Mesendoderm (in vitro differentiated cells): ENCODE results near the gene PEAR1.

ENCODE experiments used
- DNase-seq: peaks from one replicate; pipeline ENCODE4 v3.0.0; 2013
- H2AK5ac ChIP-seq: 2 replicates; pipeline ENCODE4 v1.6.1; 2013; ENCODE audit warnings: low read length, inconsistent platforms
- H2BK120ac ChIP-seq: 2 replicates; pipeline ENCODE4 v1.6.1; 2013; ENCODE audit warnings: low read depth, mild to moderate bottlenecking, low read length, moderate library complexity, mixed read lengths
- H2BK15ac ChIP-seq: replicated peaks from 2 replicates; pipeline ENCODE4 v1.6.1; 2013; ENCODE audit warnings: low read depth, mild to moderate bottlenecking, moderate library complexity
- H2BK5ac ChIP-seq: 2 replicates; pipeline ENCODE4 v1.6.1; 2013; ENCODE audit warnings: low read length, inconsistent platforms
- H3K18ac ChIP-seq: 2 replicates; pipeline ENCODE4 v1.6.1; 2013; ENCODE audit warnings: mild to moderate bottlenecking, low read length, mixed read lengths
- H3K23ac ChIP-seq: one replicate; pipeline ENCODE4 v1.6.1; 2013; ENCODE audit warnings: low read length
- H3K27ac ChIP-seq: 2 replicates; pipeline ENCODE4 v1.5.1; 2013; ENCODE audit warnings: low read depth, mild to moderate bottlenecking, inconsistent platforms, low read length, moderate library complexity
- H3K27me3 ChIP-seq: 2 replicates; pipeline ENCODE4 v1.6.1; 2013; ENCODE audit warnings: low read length, control low read depth, mild to moderate bottlenecking, inconsistent platforms; ENCODE audit not compliant: insufficient read depth, poor library complexity
- H3K36me3 ChIP-seq: 2 replicates; pipeline ENCODE4 v1.6.1; 2013; ENCODE audit warnings: low read length, inconsistent platforms; ENCODE audit not compliant: control insufficient read depth, insufficient read depth
- H3K4ac ChIP-seq: one replicate; pipeline ENCODE4 v1.6.1; 2013; ENCODE audit warnings: low read depth, mild to moderate bottlenecking, low read length, moderate library complexity
- H3K4me1 ChIP-seq: 2 replicates; pipeline ENCODE4 v1.6.1; 2013; ENCODE audit warnings: low read depth, low read length, inconsistent platforms; ENCODE audit not compliant: control insufficient read depth
- H3K4me2 ChIP-seq: 2 replicates; pipeline ENCODE4 v1.6.1; 2013; ENCODE audit warnings: low read length
- H3K4me3 ChIP-seq: 2 replicates; pipeline ENCODE4 v1.5.1; 2013; ENCODE audit warnings: mild to moderate bottlenecking, low read length
- H3K56ac ChIP-seq: one replicate; pipeline ENCODE4 v1.6.1; 2013; ENCODE audit warnings: low read length
- H3K79me1 ChIP-seq: 2 replicates; pipeline ENCODE4 v1.6.1; 2013; ENCODE audit warnings: low read length, inconsistent platforms
- H3K79me2 ChIP-seq: 2 replicates; pipeline ENCODE4 v1.6.1; 2013; ENCODE audit warnings: mild to moderate bottlenecking, low read length; ENCODE audit not compliant: control insufficient read depth, insufficient read depth
- H3K9ac ChIP-seq: 2 replicates; pipeline ENCODE4 v1.6.1; 2013; ENCODE audit warnings: low read length, inconsistent platforms
- H4K5ac ChIP-seq: one replicate; pipeline ENCODE4 v1.6.1; 2013; ENCODE audit warnings: low read length
- H4K8ac ChIP-seq: one replicate; pipeline ENCODE4 v1.6.1; 2013; ENCODE audit warnings: low read depth, mild to moderate bottlenecking, control low read depth, low read length, moderate library complexity
- WGBS: extraction: QIAGEN DNeasy Blood & Tissue Kit; methylation state at CpG from one replicate; pipeline ENCODE4 v1.1.7; 2013; ENCODE audit warnings: low lambda C conversion rate, missing lambda C conversion rate; ENCODE audit not compliant: insufficient coverage; ENCODE audit errors: extremely low coverage; 5-methylcytosine and 5-hydroxymethylcytosine counted together

Gene PEAR1

GRCh38 chr1:156911577-156912298, 18.2 kb downstream of the PEAR1 start:
- no peaks in the 10 kb centered on the region for H3K79me2 ChIP-seq
- H3K36me3 ChIP-seq = no peaks in the 10 kb centered on the region
- H2BK120ac ChIP-seq = no peak overlapping the region
- H2AK5ac ChIP-seq = no peak overlapping the region
- no peak overlapping the region for H4K8ac ChIP-seq
- H3K27ac ChIP-seq = no peak overlapping the region
- H3K4me1 ChIP-seq = no peaks in the 10 kb centered on the region
- H3K4me2 ChIP-seq = no peak overlapping the region
- H2BK15ac ChIP-seq = no peak overlapping the region
- no peak overlapping the region for H3K4ac ChIP-seq
- no peak overlapping the region for H4K5ac ChIP-seq
- H2BK5ac ChIP-seq = no peak overlapping the region
- no CpG with 5 or more reads among the region's 6 CpGs for WGBS
- no peak overlapping the region for H3K4me3 ChIP-seq
- no peak overlapping the region for H3K9ac ChIP-seq
- no peak overlapping the region for H3K18ac ChIP-seq
- H3K27me3 ChIP-seq = no peaks in the 10 kb centered on the region
- DNase-seq = no peak
- H3K79me1 ChIP-seq = no peaks in the 10 kb centered on the region
- no peak overlapping the region for H3K23ac ChIP-seq
- H3K56ac ChIP-seq = no peak overlapping the region

GRCh38 chr1:156912310-156912709, 18.8 kb downstream of the PEAR1 start:
- DNase-seq = no peak
- H4K5ac ChIP-seq = no peak overlapping the region
- H3K4ac ChIP-seq = no peak overlapping the region
- no peak overlapping the region for H3K4me3 ChIP-seq
- no peaks in the 10 kb centered on the region for H3K79me1 ChIP-seq
- no peak overlapping the region for H2BK15ac ChIP-seq
- H3K4me1 ChIP-seq = no peaks in the 10 kb centered on the region
- no peak overlapping the region for H3K18ac ChIP-seq
- H3K27me3 ChIP-seq = no peaks in the 10 kb centered on the region
- no peaks in the 10 kb centered on the region for H3K79me2 ChIP-seq
- H2BK5ac ChIP-seq = no peak overlapping the region
- WGBS = no CpG with 5 or more reads among the region's 2 CpGs
- H3K36me3 ChIP-seq = no peaks in the 10 kb centered on the region
- no peak overlapping the region for H2BK120ac ChIP-seq
- H3K23ac ChIP-seq = no peak overlapping the region
- no peak overlapping the region for H3K9ac ChIP-seq
- H4K8ac ChIP-seq = no peak overlapping the region
- H3K56ac ChIP-seq = no peak overlapping the region
- H2AK5ac ChIP-seq = no peak overlapping the region
- H3K4me2 ChIP-seq = no peak overlapping the region
- no peak overlapping the region for H3K27ac ChIP-seq

GRCh38 chr1:156912861-156913808, 19.6 kb downstream of the PEAR1 start:
- no peak overlapping the region for H3K27ac ChIP-seq
- no peak overlapping the region for H2BK5ac ChIP-seq
- H2AK5ac ChIP-seq = no peak overlapping the region
- H4K8ac ChIP-seq = no peak overlapping the region
- H3K4me2 ChIP-seq = no peak overlapping the region
- H2BK120ac ChIP-seq = no peak overlapping the region
- H3K79me1 ChIP-seq = no peaks in the 10 kb centered on the region
- H4K5ac ChIP-seq = no peak overlapping the region
- no peak overlapping the region for H3K23ac ChIP-seq
- no peak overlapping the region for H2BK15ac ChIP-seq
- no peaks in the 10 kb centered on the region for H3K27me3 ChIP-seq
- H3K18ac ChIP-seq = no peak overlapping the region
- no peak overlapping the region for H3K4me3 ChIP-seq
- H3K4ac ChIP-seq = no peak overlapping the region
- no peaks in the 10 kb centered on the region for H3K36me3 ChIP-seq
- H3K79me2 ChIP-seq = no peaks in the 10 kb centered on the region
- H3K4me1 ChIP-seq = no peaks in the 10 kb centered on the region
- no CpG with 5 or more reads among the region's 24 CpGs for WGBS
- DNase-seq = peak; percentile 47
- no peak overlapping the region for H3K9ac ChIP-seq
- peak overlapping the region; percentile 34 for H3K56ac ChIP-seq

- Histone ChIP-seq H3K56ac (no peak overlapping the region), H2AK5ac (no peak overlapping the region), H3K18ac (no peak overlapping the region), H4K8ac (no peak overlapping the region), H3K4me1 (no peaks in the 10 kb centered on the region), H3K27me3 (no peaks in the 10 kb centered on the region), H3K4ac (no peak overlapping the region), H2BK15ac (no peak overlapping the region), H3K4me2 (no peak overlapping the region), H4K5ac (no peak overlapping the region), H3K9ac (no peak overlapping the region), H2BK5ac (no peak overlapping the region), H3K79me2 (no peaks in the 10 kb centered on the region), H3K23ac (no peak overlapping the region), H3K4me3 (no peak overlapping the region), H2BK120ac (no peak overlapping the region), H3K27ac (no peak overlapping the region), H3K36me3 (no peaks in the 10 kb centered on the region), H3K79me1 (no peaks in the 10 kb centered on the region)
- no peak for DNase-seq
- no CpG with 5 or more reads among the region's 13 CpGs for WGBS
Measured at GRCh38 chr1:156913809-156914387, 20.4 kb downstream of the PEAR1 start.

GRCh38 chr1:156914440-156914856, 20.9 kb downstream of the PEAR1 start:
- no peak overlapping the region for H3K4me3 ChIP-seq
- no peak overlapping the region for H2BK5ac ChIP-seq
- no peak overlapping the region for H2BK120ac ChIP-seq
- H3K4ac ChIP-seq = no peak overlapping the region
- no peak overlapping the region for H4K8ac ChIP-seq
- no CpG with 5 or more reads among the region's 9 CpGs for WGBS
- H3K4me2 ChIP-seq = no peak overlapping the region
- DNase-seq = no peak
- H3K27ac ChIP-seq = no peak overlapping the region
- H4K5ac ChIP-seq = no peak overlapping the region
- H2BK15ac ChIP-seq = no peak overlapping the region
- H3K79me1 ChIP-seq = no peaks in the 10 kb centered on the region
- H3K36me3 ChIP-seq = no peaks in the 10 kb centered on the region
- no peak overlapping the region for H3K56ac ChIP-seq
- no peak overlapping the region for H2AK5ac ChIP-seq
- H3K79me2 ChIP-seq = no peaks in the 10 kb centered on the region
- no peak overlapping the region for H3K9ac ChIP-seq
- H3K4me1 ChIP-seq = no peaks in the 10 kb centered on the region
- no peak overlapping the region for H3K23ac ChIP-seq
- H3K18ac ChIP-seq = no peak overlapping the region
- no peaks in the 10 kb centered on the region for H3K27me3 ChIP-seq
